Medulla oblongata (tissue), 1 donor: ENCODE data around the gene ERBB4.

Experiments
- DNase-seq: peaks from one replicate; pipeline ENCODE4 v3.0.0-alpha.2; 2015; ENCODE audit errors: extremely low spot score

The ERBB4 gene

GRCh38 chr2:211479536-211480150 is 1059.0 kb downstream of the ERBB4 start:
- DNase-seq: no peak

- no peak for DNase-seq
These were observed 1060.9 kb downstream of the ERBB4 start for GRCh38 chr2:211477537-211478275.

GRCh38 chr2:211473116-211473515 is 1065.5 kb downstream of the ERBB4 start:
- DNase-seq: no peak

GRCh38 chr2:211469664-211470059 is 1068.9 kb downstream of the ERBB4 start:
- no peak for DNase-seq

GRCh38 chr2:211468877-211469663 is 1069.5 kb downstream of the ERBB4 start:
- DNase-seq: no peak

GRCh38 chr2:211468217-211468616 is 1070.4 kb downstream of the ERBB4 start:
- no peak for DNase-seq

GRCh38 chr2:211463397-211463796 is 1075.2 kb downstream of the ERBB4 start:
- no peak for DNase-seq

- DNase-seq: no peak
These were observed 1079.6 kb downstream of the ERBB4 start for GRCh38 chr2:211458974-211459373.

- no peak for DNase-seq
These were observed 1081.3 kb downstream of the ERBB4 start for GRCh38 chr2:211457325-211457724.

- DNase-seq: peak; percentile 86
These were observed 1083.3 kb downstream of the ERBB4 start for GRCh38 chr2:211455216-211455841.

- peak; percentile 23 for DNase-seq
These were observed 1083.9 kb downstream of the ERBB4 start for GRCh38 chr2:211454679-211455078.

- DNase-seq: no peak
These were observed 1085.2 kb downstream of the ERBB4 start for GRCh38 chr2:211453311-211453887.

- no peak for DNase-seq
These were observed 1087.0 kb downstream of the ERBB4 start for GRCh38 chr2:211451642-211452041.

- DNase-seq: no peak
These were observed 1088.8 kb downstream of the ERBB4 start for GRCh38 chr2:211449819-211450218.

- no peak for DNase-seq
These were observed 1091.1 kb downstream of the ERBB4 start for GRCh38 chr2:211447548-211447947.

- DNase-seq: no peak
These were observed 1098.5 kb downstream of the ERBB4 start for GRCh38 chr2:211440107-211440506.

- DNase-seq: no peak
These were observed 1099.6 kb downstream of the ERBB4 start for GRCh38 chr2:211439011-211439410.

- no peak for DNase-seq
These were observed 1101.2 kb downstream of the ERBB4 start for GRCh38 chr2:211437396-211437795.

GRCh38 chr2:211436182-211436581 is 1102.4 kb downstream of the ERBB4 start:
- DNase-seq: no peak

GRCh38 chr2:211435331-211435730 is 1103.3 kb downstream of the ERBB4 start:
- DNase-seq: no peak

- no peak for DNase-seq
These were observed 1103.8 kb downstream of the ERBB4 start for GRCh38 chr2:211434773-211435172.
